ENCODE data around the gene SNTG2.
A peak's percentile ranks its signal among the peaks of the same experiment; 100 is the strongest.

SNTG2 gene

DNA sequence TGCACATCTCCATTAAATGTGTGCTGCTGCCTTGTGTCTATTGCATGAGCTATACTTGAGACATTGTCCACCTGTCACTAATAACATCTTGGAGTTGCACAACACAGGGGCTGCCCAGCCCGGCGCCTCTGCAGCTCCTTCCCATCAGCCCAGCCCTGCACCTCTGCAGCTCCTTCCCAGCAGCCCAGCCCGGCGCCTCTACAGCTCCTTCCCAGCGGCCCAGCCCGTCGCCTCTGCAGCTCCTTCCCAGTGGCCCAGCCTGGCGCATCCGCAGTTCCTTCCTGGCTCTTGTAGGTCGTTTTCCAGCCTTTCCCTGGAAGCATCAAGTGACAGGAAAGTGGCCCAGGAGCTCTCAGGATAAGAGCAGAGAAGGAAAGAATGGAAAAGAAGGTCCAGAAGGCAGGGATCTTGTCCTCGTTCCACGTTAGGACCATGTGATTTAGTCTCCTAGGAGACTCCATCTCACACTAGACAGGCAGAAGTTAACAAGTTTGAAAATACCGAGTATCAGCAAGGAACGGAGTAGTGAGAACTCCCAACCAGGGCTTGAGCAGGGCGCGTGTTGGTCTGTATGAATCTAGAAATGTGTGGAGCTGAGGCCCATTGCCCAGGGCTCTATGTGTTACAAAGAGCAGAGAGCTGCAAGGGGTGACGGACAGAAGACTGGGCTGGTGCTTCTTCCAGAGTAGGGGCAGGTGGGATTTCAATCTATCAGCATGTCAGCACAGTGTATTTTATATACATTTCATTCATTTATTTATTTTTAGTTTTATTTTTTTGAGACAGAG is 346.9 kb downstream of the SNTG2 start:
- no peak for DNase-seq

GRCh38 chr2:1299043-1299442 is 348.4 kb downstream of the SNTG2 start:
- DNase-seq, result no peak

GRCh38 chr2:1300284-1300683 is 349.6 kb downstream of the SNTG2 start:
- no peak for DNase-seq

- DNase-seq, result no peak
Measured at GRCh38 chr2:1301056-1301455, 350.4 kb downstream of the SNTG2 start.

- no peak for DNase-seq
Measured at GRCh38 chr2:1305342-1306013, 354.8 kb downstream of the SNTG2 start.

GRCh38 chr2:1306014-1306686 is 355.5 kb downstream of the SNTG2 start:
- DNase-seq, result no peak

- DNase-seq, result no peak
Measured at GRCh38 chr2:1306687-1307516, 356.3 kb downstream of the SNTG2 start.

DNA sequence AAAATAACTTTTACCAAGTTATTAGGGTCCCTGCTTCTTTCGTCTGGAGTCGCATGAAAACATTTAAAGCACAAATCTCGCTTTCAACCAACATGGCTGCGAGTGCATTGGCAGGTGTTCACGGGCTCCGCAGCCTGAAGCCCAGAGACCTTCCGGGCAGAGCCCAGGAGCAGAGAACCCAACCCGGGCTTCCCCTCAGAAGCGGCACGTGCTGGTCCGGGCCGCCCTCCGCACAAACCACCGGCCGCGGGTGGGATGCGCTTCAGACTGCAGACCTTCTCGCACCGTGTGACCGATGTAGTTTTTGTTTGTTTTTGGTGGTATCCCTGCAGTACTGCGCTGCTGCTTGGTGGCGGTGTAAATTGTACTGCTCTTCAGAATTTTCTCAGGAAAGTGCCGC is 357.0 kb downstream of the SNTG2 start:
- no peak for DNase-seq

DNA sequence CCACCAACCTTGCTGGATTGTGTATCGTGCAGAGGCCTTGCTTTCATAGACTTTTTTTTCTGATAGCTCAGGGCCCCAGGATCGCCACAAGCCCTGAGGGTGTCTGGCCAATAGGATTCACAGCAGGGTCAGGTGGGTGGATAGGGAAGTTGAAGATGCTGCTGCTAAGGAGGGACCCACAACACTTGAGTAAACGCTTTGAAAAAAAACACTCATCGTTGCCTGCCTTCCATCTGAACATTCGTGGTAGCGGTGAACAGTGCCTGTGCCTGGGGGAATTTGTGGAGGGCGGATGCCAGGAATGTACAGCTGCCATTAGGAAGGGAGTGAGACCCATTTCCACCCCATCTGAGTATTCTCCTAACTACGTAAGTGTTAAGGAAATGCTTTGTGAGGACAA is 358.0 kb downstream of the SNTG2 start:
- DNase-seq, result no peak

DNA sequence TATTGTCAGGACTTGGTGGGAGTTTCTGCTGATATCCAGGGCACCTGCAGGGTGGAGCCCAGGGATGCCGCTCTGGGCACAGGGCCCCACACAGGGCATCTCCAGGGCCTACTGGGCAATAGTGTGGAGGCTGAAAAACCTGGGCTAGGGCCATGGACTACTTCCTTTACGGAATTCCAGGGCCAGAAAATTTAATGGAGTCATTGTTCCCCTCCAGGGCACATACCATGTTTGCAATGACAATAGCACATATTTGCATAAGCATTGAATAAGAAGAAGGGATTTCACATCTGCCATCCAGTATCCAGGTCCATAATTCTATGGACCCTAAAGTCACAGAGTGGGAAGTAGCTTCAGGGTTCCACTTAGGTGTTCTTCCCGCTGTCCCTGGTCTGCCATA is 358.9 kb downstream of the SNTG2 start:
- no peak for DNase-seq

DNA sequence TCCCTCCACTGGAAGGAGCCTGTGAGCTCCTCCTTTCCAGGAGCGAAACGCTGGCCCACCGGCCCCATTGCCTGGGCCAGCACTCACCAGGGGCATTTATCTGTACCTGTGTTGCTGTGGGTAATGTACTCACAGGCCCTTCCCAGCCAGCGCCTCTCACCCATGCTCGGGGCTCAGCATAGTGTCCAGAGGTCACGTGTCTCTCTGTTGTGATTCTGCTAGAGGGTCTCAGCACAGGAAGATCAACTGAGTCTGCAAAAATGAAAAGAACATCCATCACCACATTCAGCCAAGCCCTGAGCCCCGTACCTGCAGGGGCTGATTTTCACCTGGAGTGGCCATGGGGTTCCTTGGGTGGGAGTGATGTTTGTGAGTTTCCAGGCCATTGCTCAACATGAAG is 359.6 kb downstream of the SNTG2 start:
- DNase-seq, result no peak

GRCh38 chr2:1310866-1311265 is 360.2 kb downstream of the SNTG2 start:
- no peak for DNase-seq

DNA sequence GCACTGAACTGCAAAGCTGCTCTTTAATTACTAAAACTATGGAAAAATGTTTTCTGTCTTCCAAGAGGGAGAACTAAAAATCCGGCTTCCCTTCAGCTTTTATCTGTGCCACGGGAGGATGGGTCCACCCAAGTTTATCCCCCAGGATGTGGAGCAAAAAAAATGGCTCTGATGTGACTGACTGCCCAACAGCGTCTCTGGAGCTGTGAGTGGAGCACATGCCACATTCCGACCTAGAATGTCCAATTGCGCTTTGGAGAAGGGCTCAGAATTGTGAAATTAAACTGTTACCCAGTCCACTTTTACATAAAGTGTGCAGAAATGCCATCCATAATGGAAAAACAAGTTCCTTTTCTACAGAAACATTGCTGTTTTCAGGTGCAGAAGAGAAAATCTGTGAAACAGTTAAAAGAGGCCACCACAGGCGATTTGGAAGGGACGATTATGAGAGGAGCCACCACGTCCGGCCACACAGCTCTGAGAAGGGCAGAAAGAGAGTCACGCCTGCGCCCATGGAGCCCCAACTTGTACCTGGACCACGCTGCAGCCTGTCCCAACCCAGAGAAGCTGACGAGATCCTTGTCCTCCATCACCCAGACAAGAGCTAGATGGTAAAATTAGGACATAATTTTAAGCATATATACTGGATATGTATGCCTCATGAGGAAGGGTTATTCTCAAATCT is 362.7 kb downstream of the SNTG2 start:
- DNase-seq, result no peak

- no peak for DNase-seq
Measured at GRCh38 chr2:1314254-1314653, 363.6 kb downstream of the SNTG2 start.

DNA sequence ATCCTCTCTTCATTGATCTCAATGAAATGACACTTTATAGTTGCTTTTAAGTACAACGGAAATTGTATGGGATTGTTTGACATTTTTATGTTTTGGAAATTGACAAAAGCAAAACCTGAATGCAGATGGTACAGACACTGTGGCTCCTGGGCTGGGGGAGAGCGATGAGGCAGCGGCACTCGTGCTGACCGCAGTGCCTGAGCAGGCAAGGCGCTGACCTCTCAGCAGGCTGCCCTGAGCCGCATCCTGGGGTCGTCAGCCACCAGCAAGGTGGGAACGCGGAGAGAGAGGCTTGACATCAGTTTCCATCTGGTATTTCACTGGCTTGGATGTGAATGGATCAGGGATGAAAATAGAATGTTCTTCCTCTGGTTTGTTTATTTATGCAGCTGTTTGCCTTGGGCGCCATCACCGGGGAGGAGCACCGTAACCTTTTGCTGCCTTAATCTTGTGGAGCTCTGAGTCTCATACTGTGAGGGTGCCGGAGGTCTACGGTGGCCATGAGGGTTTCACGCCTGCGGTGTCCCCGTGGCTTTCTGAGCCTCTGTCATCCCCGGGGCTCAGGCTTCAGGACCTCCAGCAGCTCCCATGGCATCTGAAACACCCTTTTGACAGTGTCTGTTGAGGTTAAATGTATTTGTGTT is 367.8 kb downstream of the SNTG2 start:
- DNase-seq, result no peak

GRCh38 chr2:1319393-1319792 is 368.7 kb downstream of the SNTG2 start:
- DNase-seq, result no peak

- DNase-seq, result no peak
Measured at GRCh38 chr2:1321321-1321720, 370.7 kb downstream of the SNTG2 start.

DNA sequence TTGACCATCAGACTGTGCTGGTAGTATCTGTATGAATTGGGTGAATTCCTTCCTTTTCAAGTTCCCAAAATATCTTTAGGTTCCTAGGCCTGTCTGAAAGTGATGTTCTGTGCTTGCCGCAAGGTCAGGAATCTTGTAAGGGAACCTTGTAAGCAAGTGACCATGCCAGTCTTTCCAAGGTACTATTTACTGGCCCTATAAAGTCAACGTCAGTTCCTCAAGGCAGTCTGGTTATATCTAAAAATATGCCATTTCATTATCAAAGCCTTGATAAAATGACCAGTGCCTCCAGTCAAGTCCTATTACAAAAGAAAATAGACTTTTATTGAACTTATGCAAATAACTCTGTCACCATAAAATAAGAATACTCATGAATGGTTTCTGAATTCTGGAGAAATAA is 374.2 kb downstream of the SNTG2 start:
- DNase-seq, result no peak

DNA sequence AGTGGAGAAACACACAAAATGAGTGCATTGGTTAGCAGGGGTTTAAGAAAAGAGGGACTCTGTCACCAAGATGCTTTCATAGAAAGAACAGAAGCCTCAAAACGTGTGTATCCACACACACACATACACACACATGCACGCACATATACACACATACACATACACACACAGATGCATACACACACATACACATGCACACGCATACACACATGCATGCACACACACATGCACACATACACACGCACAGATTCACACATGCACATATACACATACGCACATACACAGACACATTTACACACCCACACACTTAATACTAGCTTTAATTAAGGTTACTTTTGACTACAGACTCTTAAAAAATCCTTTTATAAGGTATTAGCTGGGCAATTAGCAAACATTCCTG is 378.0 kb downstream of the SNTG2 start:
- DNase-seq, result no peak

- no peak for DNase-seq
Measured at GRCh38 chr2:1339388-1340140, 388.9 kb downstream of the SNTG2 start.

DNA sequence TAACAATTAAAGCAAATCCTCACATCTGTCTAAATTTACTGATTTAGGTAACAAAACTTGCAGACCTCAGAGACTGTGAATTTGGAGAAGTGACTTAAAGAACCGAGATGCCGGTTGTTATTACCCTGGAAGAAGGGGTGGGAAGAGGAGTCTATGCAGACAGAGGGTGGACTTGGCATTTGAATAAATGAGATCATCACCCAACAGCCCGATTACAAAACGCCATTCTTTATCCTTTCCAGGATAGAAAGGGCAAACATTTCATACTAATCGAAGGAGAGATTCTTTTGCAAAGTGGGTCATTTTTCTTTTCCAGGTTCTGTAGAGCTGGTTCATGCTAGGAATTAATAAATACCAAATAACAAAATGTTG is 389.5 kb downstream of the SNTG2 start:
- peak; percentile 14 for DNase-seq

All from midbrain (tissue), 1 donor.